ENCODE results near the gene CCDC152.
A peak's percentile ranks its signal among the peaks of the same experiment; 100 is the strongest.
"Not testable (repeated sequence)": the region's sequence is repeated elsewhere in the genome, so short reads cannot be mapped to it uniquely, and the experiment has no call there.

The CCDC152 gene

GRCh38 chr5:42808888-42809611 is 52.4 kb downstream of the CCDC152 start:
- H3K27ac ChIP-seq: no peak overlapping the region
- no peak overlapping the region for H3K4me3 ChIP-seq (ENCODE audit: low read depth, low read length)
- peaks cover 72% of the 10 kb centered on the region for H3K27me3 ChIP-seq (ENCODE audit: insufficient read depth, low read depth, severe bottlenecking)
- no peak for TF ChIP-seq CTCF (IDR thresholded peaks at IDR 0.05; ENCODE audit: low read depth, low read length)
- no peak for DNase-seq
- no peaks in the 10 kb centered on the region for H3K36me3 ChIP-seq
- no peaks in the 10 kb centered on the region for H3K9me3 ChIP-seq (ENCODE audit: severe bottlenecking)

- Histone ChIP-seq H3K4me3 (ENCODE audit: low read depth, low read length) (no peak overlapping the region), H3K27ac (no peak overlapping the region), H3K27me3 (ENCODE audit: insufficient read depth, low read depth, severe bottlenecking) (peaks cover 56% of the 10 kb centered on the region), H3K9me3 (ENCODE audit: severe bottlenecking) (no peaks in the 10 kb centered on the region), H3K36me3 (no peaks in the 10 kb centered on the region)
- no peak for TF ChIP-seq CTCF (IDR thresholded peaks at IDR 0.05; ENCODE audit: low read depth, low read length)
- no peak for DNase-seq
Measured at GRCh38 chr5:42810834-42811590, 54.4 kb downstream of the CCDC152 start.

GRCh38 chr5:42811591-42812446 is 55.2 kb downstream of the CCDC152 start, which contains the start of gene SELENOP:
Gene SELENOP, minus strand, starts transcription at chr5:42811892. Its CDS starts 3,539 bp downstream, at chr5:42808353.
- TF ChIP-seq CTCF (IDR thresholded peaks at IDR 0.05; ENCODE audit: low read depth, low read length): no peak
- Histone ChIP-seq H3K9me3 (ENCODE audit: severe bottlenecking) (no peaks in the 10 kb centered on the region), H3K27me3 (ENCODE audit: insufficient read depth, low read depth, severe bottlenecking) (peaks cover 48% of the 10 kb centered on the region), H3K27ac (no peak within 1 kb of the TSS), H3K36me3 (no peaks in the 10 kb centered on the region), H3K4me3 (ENCODE audit: low read depth, low read length) (no peak within 1 kb of the TSS)
- no peak for DNase-seq

GRCh38 chr5:42812620-42813019 is 56.0 kb downstream of the CCDC152 start:
- DNase-seq: no peak
- Histone ChIP-seq H3K4me3 (ENCODE audit: low read depth, low read length) (no peak overlapping the region), H3K36me3 (no peaks in the 10 kb centered on the region)

GRCh38 chr5:42813533-42813932 is 56.9 kb downstream of the CCDC152 start:
- DNase-seq: peak; percentile 6
- no peaks in the 10 kb centered on the region for H3K36me3 ChIP-seq
- H3K4me3 ChIP-seq (ENCODE audit: low read depth, low read length): no peak overlapping the region
- H3K27me3 ChIP-seq (ENCODE audit: insufficient read depth, low read depth, severe bottlenecking): peaks cover 40% of the 10 kb centered on the region
- no peak for TF ChIP-seq CTCF (IDR thresholded peaks at IDR 0.05; ENCODE audit: low read depth, low read length)
- H3K27ac ChIP-seq: no peak overlapping the region
- no peaks in the 10 kb centered on the region for H3K9me3 ChIP-seq (ENCODE audit: severe bottlenecking)

More at GRCh38 chr5:42812620-42813019, 56.0 kb downstream of the CCDC152 start:
- no peak for TF ChIP-seq CTCF (IDR thresholded peaks at IDR 0.05; ENCODE audit: low read depth, low read length)
- Histone ChIP-seq H3K27ac (no peak overlapping the region), H3K27me3 (ENCODE audit: insufficient read depth, low read depth, severe bottlenecking) (peaks cover 42% of the 10 kb centered on the region), H3K9me3 (ENCODE audit: severe bottlenecking) (no peaks in the 10 kb centered on the region)

- H3K27ac ChIP-seq; DNase-seq; H3K9me3 ChIP-seq (ENCODE audit: severe bottlenecking); H3K36me3 ChIP-seq; H3K4me3 ChIP-seq (ENCODE audit: low read depth, low read length): not testable (repeated sequence)
- peaks cover 35% of the 10 kb centered on the region for H3K27me3 ChIP-seq (ENCODE audit: insufficient read depth, low read depth, severe bottlenecking)
Measured at GRCh38 chr5:42816546-42816945, 59.9 kb downstream of the CCDC152 start.

Data from WERI-Rb-1 (cell line).